Mammary epithelial cell (primary cell): ENCODE results near the gene HNRNPDL.

Source experiments
- EZH2 ChIP-seq: IDR thresholded peaks from 2 replicates; pipeline ENCODE4 v1.6.1; 2012; ENCODE audit warnings: low read length, inconsistent platforms, borderline replicate concordance
- TF ChIP-seq, protein P1 (sequence below), 2 donors: IDR thresholded peaks in 1 of 2; conservative IDR thresholded peaks in 1 of 2; 2 replicates each; pipeline ENCODE4 v1.5.1; 2011 to 2012; ENCODE audit warnings: inconsistent platforms in 2 of 2, low read length in 2 of 2, mild to moderate bottlenecking in 2 of 2, control low read depth in 1 of 2, low read depth in 1 of 2; ENCODE audit not compliant: insufficient read depth in 1 of 2; ENCODE audit errors: extremely low read depth in 1 of 2

DNA sequence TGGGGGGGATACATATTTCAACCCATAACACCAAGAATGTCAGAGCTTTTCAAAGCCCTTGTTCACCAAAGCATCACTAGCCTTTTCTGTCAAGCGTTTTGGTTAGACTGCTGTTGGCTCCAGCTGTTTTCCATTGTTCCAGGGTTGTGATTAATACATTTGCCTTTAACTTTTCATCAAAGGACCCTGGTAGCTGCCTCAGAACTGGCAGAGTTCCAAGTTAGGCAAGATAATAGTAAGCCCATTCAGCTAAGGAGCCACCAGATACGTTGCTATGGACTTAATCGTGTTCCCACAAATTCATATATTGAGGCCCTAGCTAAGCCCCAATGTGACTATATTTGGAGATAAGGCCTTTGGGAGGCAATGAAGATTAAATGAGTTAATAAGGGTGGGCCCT lies 37.2 kb upstream of the HNRNPDL start:
- TF ChIP-seq, protein P1, sequence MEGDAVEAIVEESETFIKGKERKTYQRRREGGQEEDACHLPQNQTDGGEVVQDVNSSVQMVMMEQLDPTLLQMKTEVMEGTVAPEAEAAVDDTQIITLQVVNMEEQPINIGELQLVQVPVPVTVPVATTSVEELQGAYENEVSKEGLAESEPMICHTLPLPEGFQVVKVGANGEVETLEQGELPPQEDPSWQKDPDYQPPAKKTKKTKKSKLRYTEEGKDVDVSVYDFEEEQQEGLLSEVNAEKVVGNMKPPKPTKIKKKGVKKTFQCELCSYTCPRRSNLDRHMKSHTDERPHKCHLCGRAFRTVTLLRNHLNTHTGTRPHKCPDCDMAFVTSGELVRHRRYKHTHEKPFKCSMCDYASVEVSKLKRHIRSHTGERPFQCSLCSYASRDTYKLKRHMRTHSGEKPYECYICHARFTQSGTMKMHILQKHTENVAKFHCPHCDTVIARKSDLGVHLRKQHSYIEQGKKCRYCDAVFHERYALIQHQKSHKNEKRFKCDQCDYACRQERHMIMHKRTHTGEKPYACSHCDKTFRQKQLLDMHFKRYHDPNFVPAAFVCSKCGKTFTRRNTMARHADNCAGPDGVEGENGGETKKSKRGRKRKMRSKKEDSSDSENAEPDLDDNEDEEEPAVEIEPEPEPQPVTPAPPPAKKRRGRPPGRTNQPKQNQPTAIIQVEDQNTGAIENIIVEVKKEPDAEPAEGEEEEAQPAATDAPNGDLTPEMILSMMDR (conservative IDR thresholded peaks at IDR 0.05 in 1 of 2, IDR thresholded peaks at IDR 0.05 in 1 of 2; ENCODE audit: extremely low read depth in 1 of 2, insufficient read depth in 1 of 2, low read depth in 1 of 2, low read length in 2 of 2), result no peak
- TF ChIP-seq EZH2, result no peak
